ENCODE data around the gene ANKS1A.

DNA sequence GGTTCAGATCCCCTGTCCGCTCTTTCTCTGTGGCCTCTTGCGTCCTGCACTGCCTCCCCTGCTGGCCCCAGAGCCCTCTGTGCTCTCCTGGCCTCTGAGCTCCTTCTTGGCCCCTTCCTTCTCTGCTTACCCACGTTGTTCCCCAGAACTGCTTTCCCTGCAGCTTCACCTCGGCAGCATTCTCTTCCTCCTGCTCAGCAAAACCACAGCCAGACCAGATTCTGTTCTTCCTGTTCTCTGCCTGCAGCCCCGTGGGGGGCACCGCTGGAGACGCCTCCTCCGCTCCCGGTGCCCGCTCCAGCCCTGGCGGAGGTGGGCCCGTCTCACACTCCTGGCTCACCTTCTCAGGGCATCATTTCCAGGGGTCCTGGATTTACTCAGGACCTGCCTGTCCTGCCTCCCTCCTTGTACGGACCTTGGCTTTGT, 192.4 kb downstream of the ANKS1A start:
- TF ChIP-seq, protein P1, sequence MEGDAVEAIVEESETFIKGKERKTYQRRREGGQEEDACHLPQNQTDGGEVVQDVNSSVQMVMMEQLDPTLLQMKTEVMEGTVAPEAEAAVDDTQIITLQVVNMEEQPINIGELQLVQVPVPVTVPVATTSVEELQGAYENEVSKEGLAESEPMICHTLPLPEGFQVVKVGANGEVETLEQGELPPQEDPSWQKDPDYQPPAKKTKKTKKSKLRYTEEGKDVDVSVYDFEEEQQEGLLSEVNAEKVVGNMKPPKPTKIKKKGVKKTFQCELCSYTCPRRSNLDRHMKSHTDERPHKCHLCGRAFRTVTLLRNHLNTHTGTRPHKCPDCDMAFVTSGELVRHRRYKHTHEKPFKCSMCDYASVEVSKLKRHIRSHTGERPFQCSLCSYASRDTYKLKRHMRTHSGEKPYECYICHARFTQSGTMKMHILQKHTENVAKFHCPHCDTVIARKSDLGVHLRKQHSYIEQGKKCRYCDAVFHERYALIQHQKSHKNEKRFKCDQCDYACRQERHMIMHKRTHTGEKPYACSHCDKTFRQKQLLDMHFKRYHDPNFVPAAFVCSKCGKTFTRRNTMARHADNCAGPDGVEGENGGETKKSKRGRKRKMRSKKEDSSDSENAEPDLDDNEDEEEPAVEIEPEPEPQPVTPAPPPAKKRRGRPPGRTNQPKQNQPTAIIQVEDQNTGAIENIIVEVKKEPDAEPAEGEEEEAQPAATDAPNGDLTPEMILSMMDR (conservative IDR thresholded peaks at IDR 0.05; ENCODE audit: low read depth in 2 of 2): no peak
- TF ChIP-seq NANOG (IDR thresholded peaks at IDR 0.05; ENCODE audit: borderline replicate concordance) (no peak), POLR2AphosphoS5 (IDR thresholded peaks at IDR 0.05; ENCODE audit: low read depth) (no peak), ZNF114 (CRISPR knock-in tag; IDR thresholded peaks at IDR 0.05) (no peak), EZH2phosphoT487 (IDR thresholded peaks at IDR 0.05; ENCODE audit: unreplicated experiment) (no peak), CREB1 (CRISPR knock-in tag; IDR thresholded peaks at IDR 0.05; ENCODE audit: low read depth) (no peak)
- TF ChIP-seq, protein P2, sequence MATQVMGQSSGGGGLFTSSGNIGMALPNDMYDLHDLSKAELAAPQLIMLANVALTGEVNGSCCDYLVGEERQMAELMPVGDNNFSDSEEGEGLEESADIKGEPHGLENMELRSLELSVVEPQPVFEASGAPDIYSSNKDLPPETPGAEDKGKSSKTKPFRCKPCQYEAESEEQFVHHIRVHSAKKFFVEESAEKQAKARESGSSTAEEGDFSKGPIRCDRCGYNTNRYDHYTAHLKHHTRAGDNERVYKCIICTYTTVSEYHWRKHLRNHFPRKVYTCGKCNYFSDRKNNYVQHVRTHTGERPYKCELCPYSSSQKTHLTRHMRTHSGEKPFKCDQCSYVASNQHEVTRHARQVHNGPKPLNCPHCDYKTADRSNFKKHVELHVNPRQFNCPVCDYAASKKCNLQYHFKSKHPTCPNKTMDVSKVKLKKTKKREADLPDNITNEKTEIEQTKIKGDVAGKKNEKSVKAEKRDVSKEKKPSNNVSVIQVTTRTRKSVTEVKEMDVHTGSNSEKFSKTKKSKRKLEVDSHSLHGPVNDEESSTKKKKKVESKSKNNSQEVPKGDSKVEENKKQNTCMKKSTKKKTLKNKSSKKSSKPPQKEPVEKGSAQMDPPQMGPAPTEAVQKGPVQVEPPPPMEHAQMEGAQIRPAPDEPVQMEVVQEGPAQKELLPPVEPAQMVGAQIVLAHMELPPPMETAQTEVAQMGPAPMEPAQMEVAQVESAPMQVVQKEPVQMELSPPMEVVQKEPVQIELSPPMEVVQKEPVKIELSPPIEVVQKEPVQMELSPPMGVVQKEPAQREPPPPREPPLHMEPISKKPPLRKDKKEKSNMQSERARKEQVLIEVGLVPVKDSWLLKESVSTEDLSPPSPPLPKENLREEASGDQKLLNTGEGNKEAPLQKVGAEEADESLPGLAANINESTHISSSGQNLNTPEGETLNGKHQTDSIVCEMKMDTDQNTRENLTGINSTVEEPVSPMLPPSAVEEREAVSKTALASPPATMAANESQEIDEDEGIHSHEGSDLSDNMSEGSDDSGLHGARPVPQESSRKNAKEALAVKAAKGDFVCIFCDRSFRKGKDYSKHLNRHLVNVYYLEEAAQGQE (IDR thresholded peaks at IDR 0.05; ENCODE audit: unreplicated experiment): no peak

All from GM23338 (cell line).